NT2/D1 (cell line): ENCODE measurements around the gene MALT1.

Experiments
- SUZ12 ChIP-seq: IDR thresholded peaks from 2 replicates; pipeline ENCODE4 v1.6.1; 2011; ENCODE audit not compliant: insufficient read length, insufficient read depth; ENCODE audit errors: extremely low read depth
- ZNF274 ChIP-seq: IDR thresholded peaks from 2 replicates; pipeline ENCODE4 v1.6.1; 2011; ENCODE audit warnings: mild to moderate bottlenecking, low read depth, low read length

- TF ChIP-seq SUZ12 (no peak), ZNF274 (no peak)
Observed at GRCh38 chr18:58800582-58800981, 129.3 kb downstream of the MALT1 start.
